Gastrocnemius medialis (tissue), 4 donors: ENCODE data around the gene MROH2A.
"Not testable (repeated sequence)": the region's sequence is repeated elsewhere in the genome, so short reads cannot be mapped to it uniquely, and the experiment has no call there.

ENCODE experiments used
- CTCF ChIP-seq, 5 experiments: fragments of 450-650 bp in 3 of 5; fragments of 200-600 bp in 2 of 5; sonication (generic) in 2 of 5; IDR thresholded peaks in 4 of 5; conservative IDR thresholded peaks in 1 of 5; 1 replicate in 4 of 5; 2 replicates in 1 of 5; pipeline ENCODE4 v1.5.1; 2016 to 2019; ENCODE audit warnings: antibody characterized with exemption in 5 of 5, mild to moderate bottlenecking in 3 of 5, moderate library complexity in 3 of 5
- POLR2A ChIP-seq, 2 donors: fragments of 450-650 bp; IDR thresholded peaks; one replicate each; pipeline ENCODE4 v1.6.1; 2017; ENCODE audit warnings: antibody characterized with exemption in 2 of 2, mild to moderate bottlenecking in 2 of 2, moderate library complexity in 2 of 2

- TF ChIP-seq POLR2A (IDR thresholded peaks at IDR 0.05); CTCF (IDR thresholded peaks at IDR 0.05 in 4 of 5, conservative IDR thresholded peaks at IDR 0.05 in 1 of 5): not testable (repeated sequence)
These were observed 94.0 kb downstream of the MROH2A start for GRCh38 chr2:233872125-233872524.
